Naive thymus-derived CD4-positive, alpha-beta T cell (primary cell): ENCODE results near the gene ZNF529. TPM values are rescaled to one million over a fixed set of nuclear protein-coding genes. Genes with fewer than 3 reads are reported as not detected.
A peak's percentile ranks its signal among the peaks of the same experiment; 100 is the strongest.

ENCODE experiments used
- ATAC-seq: fragments of 150-1000 bp; cut with Tn5 transposase; 2 replicates; pipeline ENCODE4 v1.10.0; 2021; ENCODE audit warnings: mild to moderate bottlenecking, moderate library complexity
- CTCF ChIA-PET: fragments of 350-600 bp; sonication (Branson Sonifier 250); formaldehyde crosslinking; loops from one replicate; lab custom pipeline; 2021; ENCODE audit warnings: antibody characterized with exemption; lab: Charles Lee
- POLR2A ChIA-PET: fragments of 350-600 bp; sonication (Branson Sonifier 250); formaldehyde crosslinking; loops from one replicate; lab custom pipeline; 2021; ENCODE audit warnings: antibody characterized with exemption, inconsistent platforms; lab: Charles Lee
- DNase-seq, 9 donors: peaks; one replicate each; pipeline versions ENCODE4 v3.0.0 to v3.0.0-alpha.2; 2020 to 2022; ENCODE audit warnings: mixed read lengths in 1 of 9
- H3K27ac ChIP-seq: one replicate; pipeline ENCODE4 v1.7.0; 2013; ENCODE audit warnings: mild to moderate bottlenecking, low read depth, low read length, moderate library complexity
- H3K27me3 ChIP-seq, 2 donors: one replicate each; pipeline ENCODE4 v1.7.0; 2013; ENCODE audit warnings: low read length in 2 of 2, mild to moderate bottlenecking in 2 of 2, moderate library complexity in 2 of 2; ENCODE audit not compliant: control insufficient read depth in 2 of 2, insufficient read depth in 2 of 2
- H3K36me3 ChIP-seq, 3 experiments: 1 replicate in 2 of 3; 2 replicates in 1 of 3; pipeline ENCODE4 v1.7.0; 2013; ENCODE audit warnings: low read length in 3 of 3, mild to moderate bottlenecking in 3 of 3, moderate library complexity in 1 of 3; ENCODE audit not compliant: insufficient read depth in 3 of 3, control insufficient read depth in 2 of 3
- H3K4me1 ChIP-seq, 2 donors: one replicate each; pipeline ENCODE4 v1.7.0; 2013; ENCODE audit warnings: low read length in 2 of 2, mild to moderate bottlenecking in 2 of 2, moderate library complexity in 1 of 2; ENCODE audit not compliant: control insufficient read depth in 2 of 2, insufficient read depth in 2 of 2
- H3K4me3 ChIP-seq: 2 replicates; pipeline ENCODE4 v1.7.0; 2013; ENCODE audit warnings: mild to moderate bottlenecking, low read length
- H3K9me3 ChIP-seq, 3 experiments: 1 replicate in 2 of 3; 2 replicates in 1 of 3; pipeline ENCODE4 v1.7.0; 2013; ENCODE audit warnings: low read length in 3 of 3; ENCODE audit not compliant: control insufficient read depth in 2 of 3
- H3K27ac Mint-ChIP-seq, 9 donors: one replicate each; pipeline ENCODE4 v1.8.0; 2020 to 2022; ENCODE audit warnings: mixed read lengths in 9 of 9, mild to moderate bottlenecking in 8 of 9, moderate library complexity in 5 of 9, inconsistent platforms in 2 of 9
- H3K27me3 Mint-ChIP-seq, 5 donors: one replicate each; pipeline ENCODE4 v1.8.0; 2021 to 2022; ENCODE audit warnings: mixed read lengths in 5 of 5, mild to moderate bottlenecking in 1 of 5
- H3K36me3 Mint-ChIP-seq, 5 donors: one replicate each; pipeline ENCODE4 v1.8.0; 2020 to 2022; ENCODE audit warnings: mixed read lengths in 5 of 5, mild to moderate bottlenecking in 3 of 5, inconsistent platforms in 1 of 5
- H3K4me1 Mint-ChIP-seq, 7 donors: one replicate each; pipeline ENCODE4 v1.8.0; 2020 to 2022; ENCODE audit warnings: mixed read lengths in 7 of 7, mild to moderate bottlenecking in 3 of 7, inconsistent platforms in 1 of 7
- H3K4me3 Mint-ChIP-seq, 10 donors: one replicate each; pipeline ENCODE4 v1.8.0; 2020 to 2022; ENCODE audit warnings: mild to moderate bottlenecking in 10 of 10, mixed read lengths in 10 of 10, moderate library complexity in 6 of 10, inconsistent platforms in 2 of 10
- H3K9me3 Mint-ChIP-seq, 11 donors: one replicate each; pipeline ENCODE4 v1.8.0; 2020 to 2022; ENCODE audit warnings: mixed read lengths in 11 of 11, mild to moderate bottlenecking in 4 of 11, inconsistent platforms in 1 of 11, moderate library complexity in 1 of 11
- intact Hi-C, 2 donors: fragments of 100-400 bp; cut with micrococcal nuclease; formaldehyde crosslinking; loops; one replicate each; pipeline ENCODE4 v1.15.1; 2023
- polyA plus RNA-seq, 2 donors: library from polyadenylated mRNA; unstranded; fragments of 300-500 nt; fragmentation: Illumina TruSeq; gene quantifications; one replicate each; pipeline ENCODE4 v1.2.3, GENCODE V29; 2021
- total RNA-seq, 6 experiments: library from RNA in 5 of 6; stranded (reverse) in 5 of 6; gene quantifications; 1 replicate in 5 of 6; 2 replicates in 1 of 6; pipeline ENCODE4 v1.2.3 and lab custom pipeline; 2021 to 2026

The ZNF529 gene
- total and polyA plus RNA-seq, 7 experiments from 2014 or later: 9.9 to 37.8 (median 22.7) TPM

DNA sequence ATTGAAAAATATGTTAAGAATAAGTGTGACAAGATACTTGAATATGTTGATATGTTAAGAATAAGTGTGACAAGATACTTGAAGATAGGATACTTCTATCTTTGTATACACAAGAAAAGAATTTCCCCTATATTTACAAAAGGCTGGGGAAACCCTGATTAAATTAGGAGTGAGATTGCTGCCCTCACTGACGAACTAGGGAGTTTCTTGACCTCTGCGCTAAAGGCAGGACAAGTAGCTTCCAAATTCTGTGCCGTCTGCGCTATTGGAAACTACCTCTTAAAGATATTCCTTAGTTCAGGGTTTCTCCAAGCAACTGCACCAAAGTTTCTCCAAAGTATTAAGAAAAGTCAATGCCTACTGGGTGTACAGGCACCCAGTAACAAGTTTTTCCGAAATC, 45.8 kb downstream of the ZNF529 start:
- Mint-ChIP-seq H3K27me3 (no peaks in the 10 kb centered on the region), H3K36me3 (peaks cover 15 to 50% (median 47%) of the 10 kb centered on the region in 5 donors), H3K27ac (peak overlapping the region in 5 of 9 donors; percentile 60 to 98 (median 96)), H3K9me3 (peaks cover 6 to 86% (median 42%) of the 10 kb centered on the region in 11 donors), H3K4me1 (peaks cover 15 to 34% (median 29%) of the 10 kb centered on the region in 7 donors), H3K4me3 (peak overlapping the region; percentile 88 to 100 (median 98))
- intact Hi-C loops: loop anchor here (1.0 to 5.0 kb wide), 4 partner anchors 42 to 690 kb away; partner anchors contain the start of genes ZNF383 (in 1 of the 2), ZNF568 (in 1 of the 2), ZNF585A (in 1 of the 2) and ZNF829 (in 1 of the 2)
- ATAC-seq (no peak), DNase-seq (peak in 1 of 9 donors; percentile 10)
- H3K4me3 ChIP-seq: peak overlapping the region; percentile 91
- H3K36me3 ChIP-seq: peaks cover 0 to 26% (median 8%) of the 10 kb centered on the region in 3 experiments
- ChIA-PET POLR2A (interaction anchor here (1.5 to 3.0 kb wide), 3 partner anchors 38 to 1067 kb away, joined by 3 to 26 read pairs (median 8); partner anchors contain the start of genes ZNF527, ZNF540, ZNF566 and ZNF571), CTCF (no interaction called here)
- peaks cover 0 to 35% (median 4%) of the 10 kb centered on the region in 3 experiments for H3K9me3 ChIP-seq
- H3K27me3 ChIP-seq: no peaks in the 10 kb centered on the region
- peaks cover 4 to 11% of the 10 kb centered on the region in 2 donors for H3K4me1 ChIP-seq
- H3K27ac ChIP-seq: peak overlapping the region; percentile 83

DNA sequence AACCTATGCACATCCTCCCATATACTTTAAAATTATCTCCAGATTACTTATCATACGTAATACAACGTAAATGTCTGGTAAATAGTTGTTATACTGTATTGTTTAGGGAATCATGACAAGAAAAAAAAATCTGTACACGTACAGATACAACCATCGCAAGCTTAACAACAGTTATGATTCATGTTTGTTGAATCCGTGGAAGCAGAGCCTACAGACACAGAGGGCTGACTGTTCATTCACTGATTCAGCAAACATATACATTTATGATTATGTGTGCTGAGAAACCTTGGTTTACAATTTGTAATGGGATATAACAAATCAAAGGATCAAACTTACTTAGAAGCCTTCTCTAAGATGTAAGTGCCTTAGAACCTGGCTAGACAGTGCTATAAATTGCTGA, 46.5 kb downstream of the ZNF529 start:
- intact Hi-C loops: loop anchor here (5.0 kb wide), 3 partner anchors 391 to 691 kb away; partner anchors contain the start of genes ZNF383 (in 1 of the 2), ZNF568 (in 1 of the 2), ZNF585A (in 1 of the 2) and ZNF829 (in 1 of the 2)
- peaks cover 0 to 32% (median 8%) of the 10 kb centered on the region in 3 experiments for H3K36me3 ChIP-seq
- ChIA-PET CTCF (no interaction called here), POLR2A (interaction anchor here (3.0 kb wide), 1 partner anchor 38 kb away, joined by 26 read pairs; the partner anchor contains the start of gene ZNF566)
- H3K9me3 ChIP-seq: peaks cover 0 to 39% (median 4%) of the 10 kb centered on the region in 3 experiments
- H3K4me1 ChIP-seq: peaks cover 4 to 11% of the 10 kb centered on the region in 2 donors
- Mint-ChIP-seq H3K9me3 (peaks cover 6 to 88% (median 40%) of the 10 kb centered on the region in 11 donors), H3K27me3 (no peaks in the 10 kb centered on the region), H3K4me1 (peaks cover 15 to 34% (median 29%) of the 10 kb centered on the region in 7 donors), H3K4me3 (peak overlapping the region; percentile 65 to 100 (median 78)), H3K27ac (peak overlapping the region in 6 of 9 donors; percentile 9 to 63 (median 48)), H3K36me3 (peaks cover 15 to 52% (median 50%) of the 10 kb centered on the region in 5 donors)
- DNase-seq (no peak), ATAC-seq (no peak)
- no peak overlapping the region for H3K4me3 ChIP-seq
- no peaks in the 10 kb centered on the region for H3K27me3 ChIP-seq
- H3K27ac ChIP-seq: no peak overlapping the region

DNA sequence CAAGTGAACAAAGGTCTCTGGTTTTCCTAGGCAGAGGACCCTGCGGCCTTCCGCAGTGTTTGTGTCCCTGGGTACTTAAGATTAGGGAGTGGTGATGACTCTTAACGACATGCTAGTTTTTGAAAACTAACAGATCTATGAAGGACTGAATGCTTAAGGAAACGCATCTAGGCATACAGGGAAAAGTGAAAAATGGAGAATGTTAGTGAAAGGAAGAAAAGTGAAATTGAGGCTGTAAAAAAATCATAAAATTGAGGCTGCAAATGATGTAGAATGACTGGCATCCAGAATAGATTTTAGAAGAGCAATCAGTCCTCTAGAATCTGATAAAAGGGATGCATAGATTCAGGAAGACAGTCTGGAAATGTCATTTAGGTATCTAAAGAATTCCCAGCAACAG, 48.5 kb downstream of the ZNF529 start:
- intact Hi-C loops: loop anchor here (5.0 kb wide), 3 partner anchors 393 to 693 kb away; partner anchors contain the start of genes ZNF383 (in 1 of the 2), ZNF568 (in 1 of the 2), ZNF585A (in 1 of the 2) and ZNF829 (in 1 of the 2)
- no peak overlapping the region for H3K27ac ChIP-seq
- no peaks in the 10 kb centered on the region for H3K27me3 Mint-ChIP-seq
- POLR2A ChIA-PET: interaction anchor here (0.6 kb wide), 1 partner anchor 20 kb away, joined by 4 read pairs; no protein-coding TSS in a partner anchor
- H3K4me3 Mint-ChIP-seq: peak overlapping the region in 1 of 10 donors; percentile 37
- ATAC-seq: no peak
- H3K36me3 Mint-ChIP-seq: peaks cover 15 to 59% (median 58%) of the 10 kb centered on the region in 5 donors
- no peaks in the 10 kb centered on the region for H3K27me3 ChIP-seq
- peaks cover 6 to 90% (median 50%) of the 10 kb centered on the region in 11 donors for H3K9me3 Mint-ChIP-seq
- DNase-seq: no peak
- peaks cover 15 to 34% (median 29%) of the 10 kb centered on the region in 7 donors for H3K4me1 Mint-ChIP-seq
- peaks cover 0 to 52% (median 9%) of the 10 kb centered on the region in 3 experiments for H3K9me3 ChIP-seq
- no peak overlapping the region for H3K27ac Mint-ChIP-seq
- H3K36me3 ChIP-seq: peaks cover 0 to 48% (median 8%) of the 10 kb centered on the region in 3 experiments
- no peak overlapping the region for H3K4me3 ChIP-seq
- H3K4me1 ChIP-seq: peaks cover 4 to 11% of the 10 kb centered on the region in 2 donors
- CTCF ChIA-PET: no interaction called here

DNA sequence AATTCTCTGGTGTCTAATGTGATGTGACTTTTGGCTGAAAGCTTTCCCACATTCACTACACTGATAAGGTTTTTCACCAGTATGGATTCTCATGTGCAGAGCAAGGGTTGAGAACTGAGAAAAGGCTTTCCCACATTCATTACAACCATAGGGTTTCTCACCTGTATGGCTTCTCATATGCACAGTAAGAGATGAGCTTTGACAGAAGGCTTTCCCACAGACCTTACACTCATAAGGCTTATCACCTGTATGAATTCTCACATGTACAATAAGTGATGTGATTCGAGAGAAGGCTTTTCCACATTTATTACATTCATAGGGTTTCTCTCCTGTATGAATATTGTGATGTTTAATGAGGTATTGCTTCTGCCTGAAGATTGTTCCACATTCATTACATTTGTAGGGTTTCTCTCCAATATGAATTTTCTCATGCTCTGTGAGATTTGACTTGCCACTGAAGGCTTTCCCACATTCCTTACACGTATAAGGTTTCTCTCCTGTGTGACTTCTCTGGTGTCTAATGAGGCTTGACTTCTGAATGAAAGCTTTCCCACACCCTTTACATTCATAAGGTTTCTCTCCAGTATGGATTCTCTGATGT, 59.0 kb downstream of the ZNF529 start:
- Mint-ChIP-seq H3K27me3 (no peaks in the 10 kb centered on the region), H3K27ac (no peak overlapping the region), H3K4me1 (peaks cover 0 to 6% (median 4%) of the 10 kb centered on the region in 7 donors), H3K4me3 (no peak overlapping the region), H3K9me3 (peaks cover 0 to 96% (median 72%) of the 10 kb centered on the region in 11 donors), H3K36me3 (peaks cover 28 to 73% (median 62%) of the 10 kb centered on the region in 5 donors)
- CTCF ChIA-PET: no interaction called here
- intact Hi-C loops: no loop called here
- peaks cover 11 to 50% (median 18%) of the 10 kb centered on the region in 3 experiments for H3K36me3 ChIP-seq
- POLR2A ChIA-PET: no interaction called here
- no peaks in the 10 kb centered on the region for H3K27me3 ChIP-seq
- H3K4me1 ChIP-seq: no peaks in the 10 kb centered on the region
- peaks cover 19 to 89% (median 56%) of the 10 kb centered on the region in 3 experiments for H3K9me3 ChIP-seq
- H3K27ac ChIP-seq: no peak overlapping the region
- no peak for DNase-seq
- ATAC-seq: no peak
- H3K4me3 ChIP-seq: peak overlapping the region; percentile 4

DNA sequence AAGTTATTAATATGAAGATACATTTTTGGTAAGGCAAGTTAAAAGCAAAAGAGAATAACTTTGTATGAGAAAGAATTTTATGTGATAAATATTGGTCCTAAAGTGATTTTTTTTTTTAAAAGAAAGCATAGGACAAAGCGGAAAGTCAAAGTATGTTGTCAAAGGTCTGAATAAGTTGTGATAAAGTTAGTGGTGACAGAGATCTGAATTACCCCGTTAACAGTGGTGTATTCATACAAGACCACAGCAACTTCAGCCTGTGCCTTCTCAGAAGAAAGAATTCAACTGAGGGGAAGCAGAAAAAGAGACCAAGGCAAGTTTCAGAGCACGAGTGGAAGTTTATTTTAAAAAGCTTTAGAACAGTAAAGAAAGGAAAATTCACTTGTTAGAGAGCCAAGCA, 64.8 kb downstream of the ZNF529 start:
- peaks cover 4 to 69% (median 19%) of the 10 kb centered on the region in 3 experiments for H3K9me3 ChIP-seq

DNA sequence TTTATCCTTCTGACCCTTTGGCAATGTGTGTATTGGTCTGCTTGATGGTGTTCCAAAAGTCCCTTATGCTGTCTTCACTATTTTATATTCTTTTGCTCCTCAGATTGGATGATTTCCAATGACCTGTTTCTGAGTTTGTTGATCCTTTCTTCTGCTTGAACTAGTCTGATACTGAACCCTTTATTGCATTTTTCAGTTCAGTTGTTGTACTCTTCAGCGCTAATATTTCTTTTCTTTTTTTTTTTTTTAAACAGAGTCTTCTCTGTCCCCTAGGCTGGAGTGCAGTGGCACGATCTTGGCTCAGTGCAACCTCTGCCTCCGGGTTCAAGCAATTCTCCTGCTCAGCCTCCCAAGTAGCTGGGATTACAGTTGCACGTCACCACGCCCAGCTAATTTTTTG, 71.1 kb downstream of the ZNF529 start:
- ATAC-seq (no peak), DNase-seq (no peak)
- Mint-ChIP-seq H3K27me3 (no peaks in the 10 kb centered on the region), H3K9me3 (peaks cover 14 to 79% (median 40%) of the 10 kb centered on the region in 11 donors), H3K4me1 (no peaks in the 10 kb centered on the region), H3K36me3 (peaks cover 2 to 20% (median 17%) of the 10 kb centered on the region in 5 donors), H3K4me3 (no peak overlapping the region), H3K27ac (no peak overlapping the region)
- H3K9me3 ChIP-seq: peaks cover 0 to 61% (median 10%) of the 10 kb centered on the region in 3 experiments
- ChIA-PET POLR2A (no interaction called here), CTCF (no interaction called here)
- no peaks in the 10 kb centered on the region for H3K36me3 ChIP-seq
- intact Hi-C loops: no loop called here
- no peaks in the 10 kb centered on the region for H3K4me1 ChIP-seq
- H3K27me3 ChIP-seq: no peaks in the 10 kb centered on the region
- H3K27ac ChIP-seq: no peak overlapping the region
- no peak overlapping the region for H3K4me3 ChIP-seq

More for the DNA sequence above, 64.8 kb downstream of the ZNF529 start:
- ATAC-seq (no peak), DNase-seq (no peak)
- Histone ChIP-seq H3K27me3 (no peaks in the 10 kb centered on the region), H3K4me1 (no peaks in the 10 kb centered on the region), H3K36me3 (no peaks in the 10 kb centered on the region), H3K4me3 (no peak overlapping the region), H3K27ac (no peak overlapping the region)
- Mint-ChIP-seq H3K4me3 (no peak overlapping the region), H3K36me3 (peaks cover 4 to 20% (median 14%) of the 10 kb centered on the region in 5 donors), H3K27ac (no peak overlapping the region), H3K27me3 (no peaks in the 10 kb centered on the region), H3K4me1 (no peaks in the 10 kb centered on the region), H3K9me3 (peaks cover 3 to 91% (median 41%) of the 10 kb centered on the region in 11 donors)
- ChIA-PET CTCF (no interaction called here), POLR2A (interaction anchor here (0.7 kb wide), 1 partner anchor 64 kb away, joined by 4 read pairs; no protein-coding TSS in a partner anchor)
- intact Hi-C loops: no loop called here
